Hepatocyte (in vitro differentiated cells): ENCODE measurements around the gene MECR.

Source experiments
- EZH2 ChIP-seq: fragments of 200-600 bp; sonication (generic); IDR thresholded peaks from 2 replicates; pipeline ENCODE4 v1.6.1; 2016; ENCODE audit warnings: antibody characterized with exemption, mild to moderate bottlenecking, borderline replicate concordance
- TF ChIP-seq, protein P1 (sequence below): fragments of 200-600 bp; sonication (generic); IDR thresholded peaks from 2 replicates; pipeline ENCODE4 v1.5.1; 2016; ENCODE audit warnings: antibody characterized with exemption, mild to moderate bottlenecking; ENCODE audit not compliant: poor library complexity

DNA sequence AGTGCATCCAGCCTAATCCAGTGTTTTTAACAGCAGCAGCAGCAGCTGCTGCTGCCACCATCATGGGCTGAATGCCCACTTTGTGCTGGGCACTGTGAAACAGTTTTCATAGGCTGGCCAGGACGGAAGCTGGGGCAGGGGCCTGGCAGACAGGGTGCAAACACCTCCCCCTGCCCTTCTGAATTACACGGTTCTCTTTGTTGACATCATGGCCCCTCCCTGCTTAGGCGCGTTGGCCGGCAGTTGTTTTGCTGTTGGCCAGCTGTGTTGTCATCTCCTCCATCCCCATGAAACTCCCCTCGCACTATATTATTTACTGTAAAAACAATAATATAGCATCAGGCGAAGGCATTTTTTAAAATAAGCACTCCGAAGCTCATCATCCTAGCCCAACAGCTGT is 38.6 kb upstream of the MECR start:
- TF ChIP-seq, protein P1, sequence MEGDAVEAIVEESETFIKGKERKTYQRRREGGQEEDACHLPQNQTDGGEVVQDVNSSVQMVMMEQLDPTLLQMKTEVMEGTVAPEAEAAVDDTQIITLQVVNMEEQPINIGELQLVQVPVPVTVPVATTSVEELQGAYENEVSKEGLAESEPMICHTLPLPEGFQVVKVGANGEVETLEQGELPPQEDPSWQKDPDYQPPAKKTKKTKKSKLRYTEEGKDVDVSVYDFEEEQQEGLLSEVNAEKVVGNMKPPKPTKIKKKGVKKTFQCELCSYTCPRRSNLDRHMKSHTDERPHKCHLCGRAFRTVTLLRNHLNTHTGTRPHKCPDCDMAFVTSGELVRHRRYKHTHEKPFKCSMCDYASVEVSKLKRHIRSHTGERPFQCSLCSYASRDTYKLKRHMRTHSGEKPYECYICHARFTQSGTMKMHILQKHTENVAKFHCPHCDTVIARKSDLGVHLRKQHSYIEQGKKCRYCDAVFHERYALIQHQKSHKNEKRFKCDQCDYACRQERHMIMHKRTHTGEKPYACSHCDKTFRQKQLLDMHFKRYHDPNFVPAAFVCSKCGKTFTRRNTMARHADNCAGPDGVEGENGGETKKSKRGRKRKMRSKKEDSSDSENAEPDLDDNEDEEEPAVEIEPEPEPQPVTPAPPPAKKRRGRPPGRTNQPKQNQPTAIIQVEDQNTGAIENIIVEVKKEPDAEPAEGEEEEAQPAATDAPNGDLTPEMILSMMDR: no peak
- TF ChIP-seq EZH2: no peak
